Urinary bladder (tissue), 4 donors: ENCODE measurements around the gene WDR36. TPM values are rescaled to one million over a fixed set of nuclear protein-coding genes. Genes with fewer than 3 reads are reported as not detected.
A peak's percentile ranks its signal among the peaks of the same experiment; 100 is the strongest.

ENCODE experiments used
- DNase-seq: peaks from one replicate; pipeline ENCODE4 v3.0.0-alpha.2; 2015; ENCODE audit errors: extremely low spot score
- H3K27ac ChIP-seq: one replicate; pipeline ENCODE4 v1.5.1; 2013; ENCODE audit warnings: low read depth, mild to moderate bottlenecking, moderate library complexity
- H3K36me3 ChIP-seq: one replicate; pipeline ENCODE4 v1.6.1; 2013; ENCODE audit warnings: mild to moderate bottlenecking, moderate library complexity; ENCODE audit not compliant: insufficient read depth
- H3K4me1 ChIP-seq: one replicate; pipeline ENCODE4 v1.6.1; 2013; ENCODE audit warnings: mild to moderate bottlenecking, moderate library complexity; ENCODE audit not compliant: insufficient read depth
- H3K4me3 ChIP-seq: one replicate; pipeline ENCODE4 v1.5.1; 2013; ENCODE audit warnings: low read depth, low read length
- WGBS: extraction: QIAGEN DNeasy Blood & Tissue Kit; methylation state at CpG from one replicate; pipeline ENCODE4 v1.1.7; 2013; 5-methylcytosine and 5-hydroxymethylcytosine counted together
- polyA plus RNA-seq: library from polyadenylated mRNA; stranded (reverse); fragments of 200-250 nt; gene quantifications from one replicate; pipeline ENCODE4 v1.2.3, GENCODE V29; 2013
- total RNA-seq: library from RNA; depleted of rRNA; stranded (reverse); fragments of >200 nt; gene quantifications from one replicate; pipeline ENCODE4 v1.2.3, GENCODE V29; 2014
- donor health status: healthy with polysubstance abuse.
- donor health status: healthy.

Gene WDR36
- total and polyA plus RNA-seq, 2 donors = 7.3 to 74.5 TPM

GRCh38 chr5:111158105-111158744, 66.1 kb downstream of the WDR36 start:
- WGBS = 18% methylated on average over 9 of the region's 9 CpGs
- Histone ChIP-seq H3K4me1 (no peaks in the 10 kb centered on the region), H3K27ac (no peak overlapping the region), H3K4me3 (no peak overlapping the region), H3K36me3 (no peaks in the 10 kb centered on the region)
- peak; percentile 33 for DNase-seq

- Histone ChIP-seq H3K4me1 (no peaks in the 10 kb centered on the region), H3K36me3 (no peaks in the 10 kb centered on the region), H3K4me3 (no peak overlapping the region), H3K27ac (no peak overlapping the region)
- DNase-seq = no peak
- WGBS = 60% methylated on average over 7 of the region's 7 CpGs
These were observed 67.7 kb downstream of the WDR36 start for GRCh38 chr5:111159845-111160244.

GRCh38 chr5:111163000-111163399, 70.9 kb downstream of the WDR36 start:
- Histone ChIP-seq H3K36me3 (no peaks in the 10 kb centered on the region), H3K27ac (no peak overlapping the region), H3K4me3 (no peak overlapping the region), H3K4me1 (no peaks in the 10 kb centered on the region)
- 95% methylated on average over 1 of the region's 1 CpG for WGBS
- DNase-seq = no peak

DNA sequence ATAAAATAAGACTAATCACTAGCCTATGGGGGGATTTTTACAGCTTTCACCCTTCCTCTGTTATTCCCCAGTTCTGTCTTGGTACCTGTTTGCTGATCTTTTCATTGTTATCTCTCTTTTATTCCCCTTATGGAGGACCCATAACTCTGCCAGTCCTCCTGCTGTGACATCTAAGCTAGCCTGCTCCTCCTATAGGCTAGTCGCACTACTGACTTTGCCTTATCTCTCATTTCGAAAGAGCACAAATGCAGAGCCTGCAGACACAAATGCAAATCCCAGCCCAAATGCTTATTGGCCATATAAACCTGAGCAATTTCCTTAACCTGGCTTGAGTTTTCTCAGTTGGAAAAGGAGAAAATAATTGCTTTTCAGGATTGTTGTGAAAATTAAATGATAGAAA, 72.9 kb downstream of the WDR36 start:
- Histone ChIP-seq H3K36me3 (no peaks in the 10 kb centered on the region), H3K27ac (no peak overlapping the region), H3K4me3 (no peak overlapping the region), H3K4me1 (no peaks in the 10 kb centered on the region)
- 64% methylated on average over 2 of the region's 2 CpGs for WGBS
- DNase-seq = no peak

DNA sequence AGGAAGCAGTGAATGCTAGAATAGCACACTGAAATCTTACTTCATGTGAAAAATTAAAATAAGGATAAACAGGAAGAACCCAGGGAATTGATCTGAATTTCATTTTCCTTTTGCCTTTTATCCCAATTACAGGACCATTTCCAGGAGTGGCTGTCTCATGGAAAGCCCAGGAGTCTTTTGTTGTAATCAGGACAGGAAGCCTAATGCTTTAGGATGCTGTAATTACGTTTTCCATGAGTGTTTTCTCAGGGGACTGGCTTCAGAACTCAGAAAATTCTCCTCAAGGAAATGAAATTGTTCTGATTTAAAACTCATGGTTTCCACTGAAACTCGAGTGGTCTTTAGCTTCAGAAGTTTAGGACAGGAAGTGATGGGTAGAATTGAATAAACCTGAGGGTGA, 75.4 kb downstream of the WDR36 start:
- H3K4me1 ChIP-seq = no peaks in the 10 kb centered on the region
- H3K27ac ChIP-seq = no peak overlapping the region
- H3K36me3 ChIP-seq = no peaks in the 10 kb centered on the region
- no peak overlapping the region for H3K4me3 ChIP-seq
- WGBS = 73% methylated on average over 2 of the region's 2 CpGs
- no peak for DNase-seq

- Histone ChIP-seq H3K36me3 (no peaks in the 10 kb centered on the region), H3K4me3 (no peak overlapping the region), H3K27ac (no peak overlapping the region), H3K4me1 (no peaks in the 10 kb centered on the region)
- 0% methylated on average over 1 of the region's 1 CpG for WGBS
- DNase-seq = no peak
These were observed 76.5 kb downstream of the WDR36 start for GRCh38 chr5:111168608-111169007.

- no peak for DNase-seq
- Histone ChIP-seq H3K36me3 (no peaks in the 10 kb centered on the region), H3K4me1 (no peaks in the 10 kb centered on the region), H3K4me3 (no peak overlapping the region), H3K27ac (no peak overlapping the region)
- 52% methylated on average over 2 of the region's 2 CpGs for WGBS
These were observed 77.1 kb downstream of the WDR36 start for GRCh38 chr5:111169269-111169668.

- Histone ChIP-seq H3K4me3 (no peak overlapping the region), H3K36me3 (no peaks in the 10 kb centered on the region), H3K4me1 (no peaks in the 10 kb centered on the region), H3K27ac (no peak overlapping the region)
- 77% methylated on average over 2 of the region's 2 CpGs for WGBS
- no peak for DNase-seq
These were observed 78.1 kb downstream of the WDR36 start for GRCh38 chr5:111170279-111170678.

DNA sequence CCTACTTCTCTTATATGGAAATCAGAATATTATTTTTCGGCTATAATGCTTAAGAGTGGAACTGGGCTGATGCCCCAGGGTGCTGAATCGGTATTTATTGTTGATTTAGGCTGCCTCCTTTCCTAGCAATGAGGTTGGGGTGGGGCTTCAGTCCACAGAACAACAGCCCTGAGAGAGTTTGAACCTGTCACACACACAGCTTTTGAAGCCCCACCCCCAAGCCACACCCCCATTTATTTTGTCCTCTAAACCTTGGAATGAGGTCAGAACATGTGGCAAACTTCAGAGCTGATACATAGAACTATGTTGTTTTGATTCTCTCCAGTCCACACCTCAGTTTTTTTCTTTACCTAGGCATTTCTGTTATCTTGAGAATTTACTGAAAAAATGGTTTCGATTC, 80.4 kb downstream of the WDR36 start:
- 71% methylated on average over 3 of the region's 3 CpGs for WGBS
- H3K36me3 ChIP-seq = no peaks in the 10 kb centered on the region
- no peaks in the 10 kb centered on the region for H3K4me1 ChIP-seq
- H3K4me3 ChIP-seq = no peak overlapping the region
- no peak for DNase-seq
- H3K27ac ChIP-seq = no peak overlapping the region

DNA sequence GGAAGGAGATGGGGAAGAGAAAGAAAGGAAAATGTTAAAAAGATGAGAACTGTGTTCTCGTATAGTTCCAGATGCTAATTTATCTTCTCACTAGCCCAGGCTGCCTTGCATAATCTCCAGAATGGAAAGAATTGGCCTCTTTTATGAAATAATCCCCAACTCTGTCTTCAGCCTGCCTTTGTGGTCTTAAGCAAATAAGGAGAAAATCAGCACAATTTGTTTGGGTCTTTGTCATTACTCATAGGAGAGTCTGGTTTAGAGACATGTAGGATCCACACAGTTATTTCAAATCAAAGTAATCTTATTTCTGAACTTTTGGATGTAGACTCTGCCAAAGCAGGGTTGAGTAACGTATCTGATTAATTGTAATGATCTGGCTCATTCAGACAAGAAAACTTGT, 81.3 kb downstream of the WDR36 start:
- WGBS = 76% methylated on average over 2 of the region's 2 CpGs
- Histone ChIP-seq H3K27ac (no peak overlapping the region), H3K36me3 (no peaks in the 10 kb centered on the region), H3K4me3 (no peak overlapping the region), H3K4me1 (no peaks in the 10 kb centered on the region)
- no peak for DNase-seq

Other genes with a start within 250 kb of the WDR36 start
- gene TSLP, start 20.6 kb upstream of the WDR36 start, total RNA-seq = 2.4 TPM
- 2.8 TPM for gene TSLP, start 20.6 kb upstream of the WDR36 start, polyA plus RNA-seq
- 30.9 TPM for gene CAMK4, start 132.0 kb downstream of the WDR36 start, total RNA-seq
- gene CAMK4, start 132.0 kb downstream of the WDR36 start, polyA plus RNA-seq = 1.2 TPM